K562 (cell line): ENCODE measurements around the gene GRB10. TPM values are rescaled to one million over a fixed set of nuclear protein-coding genes. Genes with fewer than 3 reads are reported as not detected.

ENCODE experiments used
- ATAC-seq: fragments of 200-7000 bp; cut with Tn5 transposase; 3 replicates; pipeline ENCODE4 v1.9.1; 2020; ENCODE audit warnings: moderate library complexity
- BruUV-seq: library from RNA; stranded (reverse); fragments of 400-500 nt; replicated peaks from 2 replicates; lab custom pipeline; 2021; lab: Mats Ljungman, UMichigan
- CTCF ChIA-PET: fragments of 300-600 bp; formaldehyde crosslinking; extraction: SDS; loops from one replicate; lab custom pipeline; 2021; ENCODE audit warnings: low intra/inter-chr PET ratio; lab: Yijun Ruan, JAX
- POLR2A ChIA-PET: fragments of 300-600, 350-650 bp; sonication (Branson Sonifier 250); formaldehyde crosslinking; extraction: SDS; loops from one replicate; lab custom pipeline; 2021; ENCODE audit warnings: antibody characterized with exemption, inconsistent platforms; lab: Yijun Ruan, JAX
- DNase-seq, 4 experiments: peaks; one replicate each; pipeline versions ENCODE4 v3.0.0 to v3.0.0-alpha.2; 2011 to 2018; ENCODE audit warnings: low spot score in 3 of 4, mixed read lengths in 3 of 4; ENCODE audit errors: extremely low read depth in 1 of 4
- FAIRE-seq: peaks from 2 replicates; lab custom pipeline; 2011; peaks lifted over from hg19 to GRCh38; lab: Jason Lieb, UNC
- H2AFZ ChIP-seq: 2 replicates; pipeline ENCODE4 v1.6.0; 2011; ENCODE audit warnings: low read depth, low read length, control low read depth, inconsistent platforms
- H3K27ac ChIP-seq: fragments of 200-600 bp; 3 replicates; pipeline ENCODE4 v1.8.0; 2011; ENCODE audit warnings: low read depth, mild to moderate bottlenecking, control low read depth, inconsistent platforms, low read length, moderate library complexity, mixed read lengths; ENCODE audit errors: extremely low read depth
- H3K27me3 ChIP-seq, 2 experiments: fragments of 300-600 bp in 1 of 2; 2 replicates in 1 of 2; 3 replicates in 1 of 2; pipeline versions ENCODE4 v1.6.0 to v1.8.0; 2011; ENCODE audit warnings: inconsistent platforms in 2 of 2, low read length in 2 of 2, mild to moderate bottlenecking in 1 of 2, mixed read lengths in 1 of 2, moderate library complexity in 1 of 2; ENCODE audit not compliant: control insufficient read depth in 2 of 2, insufficient read depth in 2 of 2
- H3K36me3 ChIP-seq: fragments of 300-600 bp; 3 replicates; pipeline ENCODE4 v1.8.0; 2011; ENCODE audit warnings: mild to moderate bottlenecking, low read length, inconsistent platforms; ENCODE audit not compliant: control insufficient read depth, insufficient read depth
- H3K4me1 ChIP-seq, 2 experiments: fragments of 200-600 bp in 1 of 2; replicated peaks in 1 of 2; 2 replicates in 1 of 2; 3 replicates in 1 of 2; pipeline versions ENCODE4 v1.5.1 to v1.8.0; 2011; ENCODE audit warnings: inconsistent platforms in 2 of 2, low read length in 2 of 2, mild to moderate bottlenecking in 1 of 2, mixed read lengths in 1 of 2, moderate library complexity in 1 of 2; ENCODE audit not compliant: control insufficient read depth in 2 of 2, insufficient read depth in 2 of 2
- H3K4me2 ChIP-seq: 2 replicates; pipeline ENCODE4 v1.6.1; 2011; ENCODE audit warnings: low read length, control low read depth, inconsistent platforms, mixed read lengths; ENCODE audit not compliant: insufficient read depth
- H3K4me3 ChIP-seq: fragments of 200-600 bp; sonication (generic), shearing (Covaris generic); 2 replicates; pipeline ENCODE4 v1.5.1; 2016; ENCODE audit warnings: control low read depth, inconsistent platforms
- H3K79me2 ChIP-seq: fragments of 200-600 bp; 3 replicates; pipeline ENCODE4 v1.8.0; 2011; ENCODE audit warnings: low read length, inconsistent platforms; ENCODE audit not compliant: control insufficient read depth, insufficient read depth
- H3K9ac ChIP-seq, 2 experiments: 2 replicates each; pipeline versions ENCODE4 v1.6.0 to v1.6.1; 2011; ENCODE audit warnings: low read depth in 2 of 2, low read length in 2 of 2, control low read depth in 1 of 2, inconsistent platforms in 1 of 2, mild to moderate bottlenecking in 1 of 2, mixed read lengths in 1 of 2; ENCODE audit not compliant: insufficient read depth in 1 of 2
- H3K9me1 ChIP-seq: one replicate; pipeline ENCODE4 v1.6.0; 2011; ENCODE audit warnings: inconsistent platforms, mild to moderate bottlenecking, low read length, moderate library complexity; ENCODE audit not compliant: control insufficient read depth, insufficient read depth
- H3K9me3 ChIP-seq: replicated peaks from 2 replicates; pipeline ENCODE4 v1.5.1; 2011; ENCODE audit warnings: low read depth, low read length, inconsistent platforms; ENCODE audit not compliant: control insufficient read depth, insufficient read depth
- H4K20me1 ChIP-seq: replicated peaks from 2 replicates; pipeline ENCODE4 v1.6.1; 2011; ENCODE audit warnings: low read length, inconsistent platforms, mixed read lengths; ENCODE audit not compliant: control insufficient read depth, insufficient read depth
- AFF1 ChIP-seq, 2 experiments: fragments of 450-650 bp; IDR thresholded peaks; 2 replicates each; pipeline ENCODE4 v1.6.1; 2018; ENCODE audit warnings: mild to moderate bottlenecking in 2 of 2, low read depth in 1 of 2; ENCODE audit not compliant: partially characterized antibody in 2 of 2
- GABPA ChIP-seq: fragments of 200-800 bp; sonication (Bioruptor generic); conservative IDR thresholded peaks from 2 replicates; pipeline ENCODE4 v1.6.1; 2016; ENCODE audit warnings: low read depth, missing genetic modification characterization, missing compliant biosample characterization
- POLR3A ChIP-seq: IDR thresholded peaks from 2 replicates; pipeline ENCODE4 v1.6.1; 2011; ENCODE audit warnings: borderline replicate concordance, mild to moderate bottlenecking, moderate library complexity; ENCODE audit not compliant: insufficient read length, insufficient read depth; ENCODE audit errors: extremely low read depth
- RBBP5 ChIP-seq: fragments of 200-600 bp; sonication (generic); IDR thresholded peaks from 2 replicates; pipeline ENCODE4 v1.6.1; 2012; ENCODE audit warnings: borderline replicate concordance, mild to moderate bottlenecking, low read length, control low read depth, inconsistent platforms; ENCODE audit not compliant: insufficient read depth, poor library complexity, severe bottlenecking
- TEAD4 ChIP-seq, 2 experiments: sonication (generic) in 1 of 2; formaldehyde crosslinking in 1 of 2; IDR thresholded peaks; 2 replicates each; pipeline versions ENCODE4 v1.6.1 to v1.8.0; 2012 to 2022; ENCODE audit warnings: borderline replicate concordance in 1 of 2, inconsistent platforms in 1 of 2, low read length in 1 of 2, mild to moderate bottlenecking in 1 of 2, missing genetic modification reagents in 1 of 2
- ZNF277 ChIP-seq: fragments of 250-450 bp; sonication (Bioruptor Pico); IDR thresholded peaks from 2 replicates; pipeline ENCODE4 v1.8.0; 2022; ENCODE audit warnings: inconsistent platforms, mild to moderate bottlenecking, moderate library complexity, borderline replicate concordance
- WGBS: fragments of 100-300 bp; shearing (Covaris generic); methylation state at CpG from one replicate; pipeline ENCODE4 v1.1.6; 2016; ENCODE audit warnings: low coverage, mixed read lengths; ENCODE audit not compliant: insufficient coverage; ENCODE audit errors: missing lambda C conversion rate; 5-methylcytosine and 5-hydroxymethylcytosine counted together
- in situ Hi-C: fragments of 300-500 bp; cut with MboI; formaldehyde crosslinking; loops from 4 replicates; pipeline ENCODE4 v1.15.0; 2018; ENCODE audit warnings: inconsistent platforms, mixed read lengths
- intact Hi-C: fragments of 100-400 bp; cut with micrococcal nuclease; formaldehyde crosslinking; loops from 2 replicates; pipeline ENCODE4 v1.14.2; 2022
- polyA plus RNA-seq, 8 experiments: library from polyadenylated mRNA; depleted of rRNA in 4 of 8; stranded (reverse) in 5 of 8; unstranded in 3 of 8; fragments of >200 nt; fragmentation: Nextera tagmentation in 2 of 8; fragmentation: Illumina TruSeq in 1 of 8; extraction: Ambion mirVana in 2 of 8; extraction: Trizol in 1 of 8; gene quantifications; 2 replicates each; pipeline versions ENCODE4 v1.2.1 to v1.2.3, GENCODE V29; 2011 to 2014; ENCODE audit warnings: inconsistent platforms in 1 of 8, missing spikeins in 1 of 8
- total RNA-seq, 7 experiments: library from RNA; depleted of rRNA in 6 of 7; stranded (reverse); fragments of >200 nt in 6 of 7; fragmentation: Illumina TruSeq in 2 of 7; extraction: Trizol in 2 of 7; gene quantifications; 2 replicates each; pipeline versions ENCODE4 v1.2.1 to v1.2.3, GENCODE V29; 2011 to 2021; ENCODE audit warnings: low replicate concordance in 1 of 7

The GRB10 gene
- total and polyA plus RNA-seq, 9 of the 15 experiments (the other 6 are each of a cell fraction or from before 2014, with no cell fraction given), result 8.9 to 88.5 (median 40.7) TPM

- TF ChIP-seq RBBP5 (no peak), ZNF277 (CRISPR knock-in tag) (no peak), TEAD4 (IDR thresholded peaks at IDR 0.05; ENCODE audit: low read length) (no peak), TEAD4 (CRISPR knock-in tag; IDR thresholded peaks at IDR 0.05; ENCODE audit: borderline replicate concordance) (no peak), POLR3A (no peak)
Observed at GRCh38 chr7:50640256-50640655, 142.4 kb downstream of the GRB10 start (continued).

GRCh38 chr7:50637725-50638643 is 144.7 kb downstream of the GRB10 start:
- H2AFZ ChIP-seq, result no peak overlapping the region
- no peaks in the 10 kb centered on the region for H3K36me3 ChIP-seq
- no peak overlapping the region for H3K4me3 ChIP-seq
- no peak overlapping the region for H3K27ac ChIP-seq
- ChIA-PET POLR2A (interaction anchor here (0.6 kb wide), 1 partner anchor 48 kb away, joined by 4 read pairs; no protein-coding TSS in a partner anchor), CTCF (no interaction called here)
- no peaks in the 10 kb centered on the region; the same call in 1 of the 2 replicates for H4K20me1 ChIP-seq
- peak; percentile 60 for FAIRE-seq
- H3K4me1 ChIP-seq, result peaks cover 4% of the 10 kb centered on the region in 2 experiments; a peak in 3 of 5 replicates
- H3K9me3 ChIP-seq, result 0 out of 2 replicates have a peak, but pooled peaks cover 2% of the 10 kb centered on the region
- in situ Hi-C loops (no loop called here), intact Hi-C loops (no loop called here)
- no TSS peak for BruUV-seq
- peaks cover 37% of the 10 kb centered on the region for H3K79me2 ChIP-seq
- TF ChIP-seq AFF1 (IDR thresholded peaks at IDR 0.05; ENCODE audit: low read depth in 1 of 2, partially characterized antibody in 2 of 2), result peak in 1 of 2 experiments; percentile 69
- no peak for TF ChIP-seq GABPA
- no peak overlapping the region for H3K9ac ChIP-seq
- DNase-seq, result no peak
- H3K27me3 ChIP-seq, result no peaks in the 10 kb centered on the region
- no peak overlapping the region for H3K4me2 ChIP-seq
- WGBS, result 71% methylated on average over 3 of the region's 3 CpGs
- no peak for ATAC-seq
- no peaks in the 10 kb centered on the region for H3K9me1 ChIP-seq
